Measurements from ENCODE around the gene CDH4. TPM values are rescaled to one million over a fixed set of nuclear protein-coding genes. Genes with fewer than 3 reads are reported as not detected.

The CDH4 gene
- total and polyA plus RNA-seq, 2 of the 13 experiments (the other 11 are each of a cell fraction or from before 2014, with no cell fraction given): not detected

GRCh38 chr20:61951695-61952533, 699.9 kb downstream of the CDH4 start (continued):
- TF ChIP-seq ZNF232 (CRISPR knock-in tag; IDR thresholded peaks at IDR 0.05; ENCODE audit: borderline replicate concordance): peak; percentile 99
- no peak; the same call in 1 of the 2 replicates for TF ChIP-seq ZNF180 (CRISPR knock-in tag; IDR thresholded peaks at IDR 0.05; ENCODE audit: borderline replicate concordance, low read depth)
- peak; percentile 98; the same call in 1 of the 2 replicates for TF ChIP-seq ZNF468 (CRISPR knock-in tag; IDR thresholded peaks at IDR 0.05)
- TF ChIP-seq ZNF296 (CRISPR knock-in tag; conservative IDR thresholded peaks at IDR 0.05): peak; percentile 96
- peak; percentile 94 for TF ChIP-seq ZNF234 (CRISPR knock-in tag; conservative IDR thresholded peaks at IDR 0.05)
- peak; percentile 99 for TF ChIP-seq ZNF790 (CRISPR knock-in tag; IDR thresholded peaks at IDR 0.05; ENCODE audit: borderline replicate concordance)
- peak; percentile 80; the same call in 1 of the 2 replicates for TF ChIP-seq MIER3 (CRISPR knock-in tag; IDR thresholded peaks at IDR 0.05; ENCODE audit: borderline replicate concordance)
- no peak for TF ChIP-seq CENPX (CRISPR knock-in tag; IDR thresholded peaks at IDR 0.05)
- TF ChIP-seq ZKSCAN8 (CRISPR knock-in tag; IDR thresholded peaks at IDR 0.05; ENCODE audit: borderline replicate concordance): peak; percentile 63; the same call in 1 of the 2 replicates
- TF ChIP-seq EHMT2 (IDR thresholded peaks at IDR 0.05; ENCODE audit: borderline replicate concordance, low read depth, low read length): peak; percentile 98
- TF ChIP-seq CCDC6 (CRISPR knock-in tag; IDR thresholded peaks at IDR 0.05): peak; percentile 87
- TF ChIP-seq ZNF660 (CRISPR knock-in tag; IDR thresholded peaks at IDR 0.05; ENCODE audit: borderline replicate concordance, low read depth): peak; percentile 97
- TF ChIP-seq HIC2 (CRISPR knock-in tag; IDR thresholded peaks at IDR 0.05; ENCODE audit: low read depth): peak; percentile 52; the same call in 1 of the 2 replicates
- TF ChIP-seq ZNF609 (CRISPR knock-in tag; IDR thresholded peaks at IDR 0.05; ENCODE audit: borderline replicate concordance): peak; percentile 82
- TF ChIP-seq ZBTB20 (CRISPR knock-in tag; IDR thresholded peaks at IDR 0.05; ENCODE audit: borderline replicate concordance, low read depth): peak; percentile 99
- TF ChIP-seq RBFOX2 (IDR thresholded peaks at IDR 0.05; ENCODE audit: low read depth, low read length): no peak

Measured in HepG2 (cell line).